Astrocyte (in vitro differentiated cells and primary cell): Measurements from ENCODE around the gene GON4L.
"Not testable (repeated sequence)": the region's sequence is repeated elsewhere in the genome, so short reads cannot be mapped to it uniquely, and the experiment has no call there.

ENCODE experiments used
- CTCF ChIP-seq: IDR thresholded peaks from 2 replicates; pipeline ENCODE4 v1.5.1; 2011; ENCODE audit warnings: low read depth, mild to moderate bottlenecking, inconsistent platforms, low read length, moderate library complexity; ENCODE audit not compliant: insufficient read depth
- EZH2 ChIP-seq: IDR thresholded peaks from 2 replicates; pipeline ENCODE4 v1.6.1; 2012; ENCODE audit warnings: mild to moderate bottlenecking, low read length, inconsistent platforms; ENCODE audit not compliant: insufficient read depth

DNA sequence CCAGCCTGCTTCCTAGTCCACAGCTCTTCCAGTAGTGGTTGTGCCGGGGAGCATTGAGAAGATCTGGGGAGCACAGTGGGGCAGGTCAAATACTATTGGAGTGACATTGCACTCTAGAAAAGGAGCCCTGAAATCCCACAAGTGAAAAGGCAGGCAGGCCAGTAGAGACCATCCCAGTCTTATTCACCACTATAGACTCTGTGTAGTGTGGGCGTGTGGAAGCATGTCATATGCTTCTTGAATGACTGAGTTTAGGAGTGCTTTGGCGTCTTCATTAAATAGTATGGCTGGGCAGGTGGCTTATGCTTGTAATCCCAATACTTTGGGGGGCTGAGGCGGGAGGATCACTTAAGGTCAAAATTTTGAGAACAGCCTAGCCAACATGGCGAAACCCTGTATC is 152.6 kb downstream of the GON4L start:
- not testable (repeated sequence) for TF ChIP-seq CTCF, EZH2
